ENCODE data around the gene YBX2. TPM values are rescaled to one million over a fixed set of nuclear protein-coding genes. Genes with fewer than 3 reads are reported as not detected.

The YBX2 gene
- total and polyA plus RNA-seq, 5 donors, result 1.4 to 5.3 (median 1.9) TPM

- no peaks in the 10 kb centered on the region for H3K9me3 ChIP-seq (ENCODE audit: control insufficient read depth, low read length)
- WGBS, result 93% methylated on average over 22 of the region's 22 CpGs
- intact Hi-C loops (cut with DNase I), result no loop called here
- no peak overlapping the region for H3K27ac ChIP-seq (ENCODE audit: low read length)
- H3K27me3 ChIP-seq (ENCODE audit: control insufficient read depth, insufficient read depth), result no peaks in the 10 kb centered on the region
- no peaks in the 10 kb centered on the region for H3K4me1 ChIP-seq (ENCODE audit: control insufficient read depth, insufficient read depth, low read length)
- ATAC-seq (no peak), DNase-seq (peak in 2 of 3 donors; percentile 11 to 49)
- H3K4me3 ChIP-seq (ENCODE audit: low read length), result no peak overlapping the region
These were observed 28.2 kb upstream of the YBX2 start for GRCh38 chr17:7322520-7323194.

DNA sequence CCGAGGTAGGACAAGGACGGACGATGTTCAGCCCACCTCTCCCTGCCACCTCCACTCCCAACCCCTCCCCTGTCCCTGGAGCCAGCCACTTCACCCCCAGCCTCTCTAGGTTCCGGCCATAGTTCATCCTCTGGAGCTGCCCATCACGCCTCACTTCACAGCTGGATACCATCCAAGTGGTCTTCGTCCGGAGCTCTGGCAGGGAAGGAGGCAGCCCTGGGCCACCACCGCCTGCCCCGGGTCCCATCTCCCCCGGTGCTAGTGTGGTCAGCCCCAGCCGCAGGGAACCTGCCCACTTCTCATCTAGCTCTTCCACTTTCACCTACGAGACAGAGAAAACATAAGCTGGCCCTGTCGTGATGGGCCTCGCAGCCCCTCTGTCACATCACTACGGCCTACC lies 27.0 kb upstream of the YBX2 start:
- H3K27me3 ChIP-seq (ENCODE audit: control insufficient read depth, insufficient read depth), result no peaks in the 10 kb centered on the region
- peak in 2 of 3 donors; percentile 6 to 25 for DNase-seq
- 88% methylated on average over 15 of the region's 15 CpGs for WGBS
- no peak overlapping the region for H3K4me3 ChIP-seq (ENCODE audit: low read length)
- H3K27ac ChIP-seq (ENCODE audit: low read length), result no peak overlapping the region
- intact Hi-C loops (cut with DNase I), result no loop called here
- ATAC-seq, result no peak
- no peaks in the 10 kb centered on the region for H3K4me1 ChIP-seq (ENCODE audit: control insufficient read depth, insufficient read depth, low read length)
- no peaks in the 10 kb centered on the region for H3K9me3 ChIP-seq (ENCODE audit: control insufficient read depth, low read length)

GRCh38 chr17:7318121-7318860 lies 23.9 kb upstream of the YBX2 start:
- 88% methylated on average over 13 of the region's 13 CpGs for WGBS
- Histone ChIP-seq H3K27me3 (ENCODE audit: control insufficient read depth, insufficient read depth) (no peaks in the 10 kb centered on the region), H3K4me1 (ENCODE audit: control insufficient read depth, insufficient read depth, low read length) (peaks cover 3% of the 10 kb centered on the region), H3K9me3 (ENCODE audit: control insufficient read depth, low read length) (no peaks in the 10 kb centered on the region), H3K4me3 (ENCODE audit: low read length) (no peak overlapping the region), H3K27ac (ENCODE audit: low read length) (no peak overlapping the region)
- ATAC-seq (no peak), DNase-seq (peak in 1 of 3 donors; percentile 46)
- intact Hi-C loops (cut with DNase I), result no loop called here

DNA sequence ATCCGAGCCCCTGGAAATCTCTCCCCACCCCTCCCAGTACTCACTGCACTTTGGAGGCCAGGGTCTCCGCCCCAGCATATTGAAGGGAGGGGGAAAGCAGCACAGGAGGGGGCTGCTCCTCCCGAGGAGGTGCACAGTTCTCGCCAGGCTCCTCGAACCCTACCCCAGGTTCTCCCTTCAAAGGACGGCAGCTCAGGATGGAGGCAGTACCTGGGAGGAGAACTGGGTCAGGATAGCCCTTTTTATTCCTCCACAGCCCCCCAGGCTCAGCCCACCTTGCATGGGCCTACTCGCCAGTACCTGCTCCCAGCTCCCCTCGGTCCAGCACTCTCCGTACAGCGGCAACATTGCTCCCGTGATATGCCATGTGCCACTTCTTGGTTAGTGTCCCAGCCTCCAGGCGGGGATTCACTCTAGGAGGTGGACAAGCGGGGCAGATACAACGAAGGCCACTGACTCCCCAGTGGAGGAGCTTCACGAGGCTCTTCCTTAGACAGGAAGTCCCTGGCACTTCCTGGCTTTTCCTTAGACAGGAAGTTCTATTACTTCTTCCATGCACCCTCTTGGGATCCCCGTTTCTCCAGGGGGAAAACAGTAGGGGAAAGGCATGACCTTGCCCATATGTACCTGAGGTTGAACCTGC lies 22.8 kb upstream of the YBX2 start:
- intact Hi-C loops (cut with DNase I), result no loop called here
- H3K27me3 ChIP-seq (ENCODE audit: control insufficient read depth, insufficient read depth), result no peaks in the 10 kb centered on the region
- peak in 1 of 3 donors; percentile 39 for DNase-seq
- H3K27ac ChIP-seq (ENCODE audit: low read length), result no peak overlapping the region
- 79% methylated on average over 16 of the region's 16 CpGs for WGBS
- peaks cover 3% of the 10 kb centered on the region for H3K4me1 ChIP-seq (ENCODE audit: control insufficient read depth, insufficient read depth, low read length)
- ATAC-seq, result no peak
- no peak overlapping the region for H3K4me3 ChIP-seq (ENCODE audit: low read length)
- no peaks in the 10 kb centered on the region for H3K9me3 ChIP-seq (ENCODE audit: control insufficient read depth, low read length)

DNA sequence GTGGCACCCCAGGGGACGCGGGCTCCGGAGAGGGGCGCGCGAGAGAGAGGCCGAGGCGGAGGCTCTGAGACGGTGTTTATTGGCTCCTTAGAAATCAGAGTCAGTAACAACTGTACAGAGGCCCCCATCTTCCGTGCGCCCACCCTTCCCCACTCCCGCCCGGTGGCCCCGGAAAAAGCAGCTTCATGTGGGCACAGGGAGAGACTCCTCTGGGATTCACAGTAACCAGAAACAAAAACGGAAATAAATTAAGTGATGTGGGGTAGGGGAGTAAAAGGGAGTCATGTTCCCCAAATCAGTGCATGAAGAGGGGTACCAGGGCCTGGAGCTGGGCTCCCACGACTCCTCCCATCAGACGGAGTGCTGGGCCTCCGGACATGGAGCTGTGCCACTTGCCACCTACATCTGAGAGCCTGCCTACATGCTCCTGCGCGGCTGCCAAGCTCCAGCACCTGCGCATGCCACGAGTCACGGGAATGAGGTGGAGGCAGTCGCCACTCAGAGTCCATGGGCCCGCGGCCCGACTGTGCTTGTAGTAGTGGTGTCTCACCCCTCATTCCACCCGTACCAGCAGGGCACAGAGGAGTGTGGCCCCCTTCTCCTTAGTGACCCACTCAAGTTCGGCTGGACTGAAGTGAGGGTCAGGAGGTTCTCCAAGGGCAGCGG lies 21.3 kb upstream of the YBX2 start:
- no peaks in the 10 kb centered on the region for H3K27me3 ChIP-seq (ENCODE audit: control insufficient read depth, insufficient read depth)

GRCh38 chr17:7314719-7315569 lies 20.5 kb upstream of the YBX2 start, which contains the start of gene GPS2:
Gene GPS2 (minus strand): TSS chr17:7315360. CDS start chr17:7315052, 308 bp downstream.
- no peaks in the 10 kb centered on the region for H3K27me3 ChIP-seq (ENCODE audit: control insufficient read depth, insufficient read depth)
- no peaks in the 10 kb centered on the region for H3K9me3 ChIP-seq (ENCODE audit: control insufficient read depth, low read length)
- WGBS, result under 1% methylated on average over 95 of the region's 95 CpGs
- peak within 1 kb of the TSS; percentile 75 for H3K4me3 ChIP-seq (ENCODE audit: low read length)
- ATAC-seq, result peak; percentile 85 to 89
- H3K4me1 ChIP-seq (ENCODE audit: control insufficient read depth, insufficient read depth, low read length), result peaks cover 3% of the 10 kb centered on the region
- intact Hi-C loops (cut with DNase I), result no loop called here
- peak within 1 kb of the TSS; percentile 91 for H3K27ac ChIP-seq (ENCODE audit: low read length)
- DNase-seq, result peak; percentile 93 to 97 (median 97)

More for the DNA sequence above, 21.3 kb upstream of the YBX2 start:
- peak in 1 of 3 donors; percentile 68 for DNase-seq
- peak; percentile 4 to 6 for ATAC-seq
- WGBS, result 38% methylated on average over 30 of the region's 30 CpGs
- Histone ChIP-seq H3K9me3 (ENCODE audit: control insufficient read depth, low read length) (no peaks in the 10 kb centered on the region), H3K4me1 (ENCODE audit: control insufficient read depth, insufficient read depth, low read length) (peaks cover 3% of the 10 kb centered on the region), H3K27ac (ENCODE audit: low read length) (peak overlapping the region; percentile 91), H3K4me3 (ENCODE audit: low read length) (peak overlapping the region; percentile 75)
- intact Hi-C loops (cut with DNase I), result no loop called here

DNA sequence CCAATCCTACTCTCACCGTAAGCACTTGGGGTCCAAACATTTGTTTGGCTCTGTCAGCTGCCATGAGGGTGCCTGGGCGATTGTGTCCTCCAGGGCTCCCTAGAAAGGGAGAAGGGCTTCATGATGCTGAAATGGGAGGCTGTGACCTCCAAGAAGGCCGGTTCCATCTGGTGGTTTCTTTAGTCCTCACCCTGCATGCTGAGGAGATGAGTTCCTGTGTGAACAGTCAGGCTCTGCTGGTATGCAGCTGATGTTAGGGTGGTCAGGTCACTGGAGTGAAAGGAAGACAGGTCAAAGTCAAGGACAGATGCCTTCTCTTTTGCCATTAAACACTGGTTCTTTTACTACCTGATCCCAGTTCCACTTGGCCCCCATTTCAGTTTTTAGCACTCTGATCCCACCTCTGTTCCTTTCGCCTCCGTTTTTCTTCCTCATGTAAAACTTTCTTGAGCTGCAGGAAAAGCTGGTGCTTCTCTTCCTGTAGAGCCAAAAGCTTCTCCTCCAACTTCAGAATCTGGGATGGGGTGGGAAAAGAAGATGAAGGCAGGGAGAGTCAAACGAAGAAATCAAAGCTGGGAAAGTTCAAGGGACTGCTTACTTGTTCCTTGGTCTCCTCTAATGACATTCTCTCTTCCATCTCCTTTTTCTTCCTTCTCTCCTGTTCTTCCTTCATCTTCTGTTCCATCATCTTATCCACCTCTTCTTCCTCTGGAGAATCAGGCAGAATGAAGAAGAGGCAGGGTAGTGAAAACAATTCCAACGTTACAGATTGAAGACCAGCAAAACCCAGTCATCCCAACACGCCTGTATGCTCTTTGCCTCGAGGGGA lies 19.7 kb upstream of the YBX2 start:
- Histone ChIP-seq H3K9me3 (ENCODE audit: control insufficient read depth, low read length) (no peaks in the 10 kb centered on the region), H3K4me3 (ENCODE audit: low read length) (peak overlapping the region; percentile 75), H3K27ac (ENCODE audit: low read length) (peak overlapping the region; percentile 91), H3K27me3 (ENCODE audit: control insufficient read depth, insufficient read depth) (no peaks in the 10 kb centered on the region), H3K4me1 (ENCODE audit: control insufficient read depth, insufficient read depth, low read length) (peaks cover 4% of the 10 kb centered on the region)
- DNase-seq (no peak), ATAC-seq (no peak)
- 45% methylated on average over 9 of the region's 9 CpGs for WGBS
- intact Hi-C loops (cut with DNase I), result no loop called here

- H3K4me1 ChIP-seq (ENCODE audit: control insufficient read depth, insufficient read depth, low read length), result peaks cover 6% of the 10 kb centered on the region
- no peak overlapping the region for H3K27ac ChIP-seq (ENCODE audit: low read length)
- no peaks in the 10 kb centered on the region for H3K9me3 ChIP-seq (ENCODE audit: control insufficient read depth, low read length)
- ATAC-seq (no peak), DNase-seq (peak in 1 of 3 donors; percentile 22)
- intact Hi-C loops (cut with DNase I), result no loop called here
- 89% methylated on average over 7 of the region's 7 CpGs for WGBS
- H3K27me3 ChIP-seq (ENCODE audit: control insufficient read depth, insufficient read depth), result no peaks in the 10 kb centered on the region
- no peak overlapping the region for H3K4me3 ChIP-seq (ENCODE audit: low read length)
These were observed 18.9 kb upstream of the YBX2 start for GRCh38 chr17:7313088-7313889.

DNA sequence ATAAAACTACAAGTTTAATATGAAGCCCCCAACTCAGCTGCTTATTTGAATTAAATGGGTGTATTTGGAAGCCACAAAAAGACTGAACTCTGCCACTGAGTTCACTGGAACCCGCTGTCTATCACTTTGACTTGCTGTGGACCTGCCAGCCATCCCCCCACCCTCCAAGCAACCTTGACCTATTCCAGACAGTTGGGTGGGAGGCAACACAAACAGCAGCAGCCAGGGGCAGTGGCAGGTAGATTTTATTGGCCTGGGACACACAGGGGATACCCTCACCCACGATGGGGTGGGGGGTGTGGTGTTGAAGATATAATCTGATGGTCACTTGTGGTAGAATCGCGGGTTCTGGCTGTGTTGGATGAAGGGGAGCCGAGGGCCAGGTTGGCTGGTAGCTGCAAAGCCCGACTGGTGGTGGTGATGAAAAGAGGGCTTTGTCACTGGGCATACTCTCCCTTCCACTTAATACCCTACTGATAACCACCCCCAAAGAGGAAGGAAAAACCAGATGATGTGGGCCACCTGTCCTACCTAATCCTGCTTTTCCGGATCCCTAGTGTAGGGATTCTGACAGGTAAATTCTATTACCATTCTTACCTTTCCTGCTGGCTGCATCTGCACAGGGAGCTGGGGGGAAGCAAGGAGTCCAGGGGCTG lies 18.1 kb upstream of the YBX2 start:
- intact Hi-C loops (cut with DNase I), result no loop called here
- Histone ChIP-seq H3K4me1 (ENCODE audit: control insufficient read depth, insufficient read depth, low read length) (peaks cover 6% of the 10 kb centered on the region), H3K9me3 (ENCODE audit: control insufficient read depth, low read length) (no peaks in the 10 kb centered on the region), H3K4me3 (ENCODE audit: low read length) (no peak overlapping the region), H3K27ac (ENCODE audit: low read length) (no peak overlapping the region), H3K27me3 (ENCODE audit: control insufficient read depth, insufficient read depth) (no peaks in the 10 kb centered on the region)
- DNase-seq (peak in 1 of 3 donors; percentile 6), ATAC-seq (no peak)
- WGBS, result 77% methylated on average over 7 of the region's 7 CpGs

All from right cardiac atrium (tissue), 5 donors.